GM23248 (cell line): ENCODE data around the gene EHD4. TPM values are rescaled to one million over a fixed set of nuclear protein-coding genes. Genes with fewer than 3 reads are reported as not detected.

Source experiments
- DNase-seq: peaks from one replicate; pipeline ENCODE4 v3.0.0-alpha.2; 2015
- H2AFZ ChIP-seq: fragments of 200-600 bp; sonication (generic); 2 replicates; pipeline ENCODE4 v1.6.1; 2016; ENCODE audit warnings: antibody characterized with exemption
- H3F3A ChIP-seq: fragments of 200-600 bp; sonication (generic); 2 replicates; pipeline ENCODE4 v1.6.1; 2016; ENCODE audit warnings: mild to moderate bottlenecking, antibody characterized with exemption, mixed run types; ENCODE audit not compliant: insufficient read depth
- H3K27ac ChIP-seq: fragments of 200-600 bp; sonication (generic); 2 replicates; pipeline ENCODE4 v1.5.1; 2016; ENCODE audit warnings: mild to moderate bottlenecking
- H3K27me3 ChIP-seq: fragments of 200-600 bp; sonication (generic); replicated peaks from 2 replicates; pipeline ENCODE4 v1.6.1; 2016; ENCODE audit warnings: mild to moderate bottlenecking; ENCODE audit not compliant: insufficient read depth
- H3K36me3 ChIP-seq: fragments of 200-600 bp; sonication (generic); 2 replicates; pipeline ENCODE4 v1.6.1; 2016; ENCODE audit warnings: low read depth, mild to moderate bottlenecking
- H3K4me1 ChIP-seq: fragments of 200-600 bp; sonication (generic); 2 replicates; pipeline ENCODE4 v1.6.1; 2016; ENCODE audit warnings: mild to moderate bottlenecking; ENCODE audit not compliant: insufficient read depth
- H3K4me2 ChIP-seq: fragments of 200-600 bp; sonication (generic); one replicate; pipeline ENCODE4 v1.6.1; 2016; ENCODE audit warnings: mild to moderate bottlenecking; ENCODE audit not compliant: unreplicated experiment
- H3K4me3 ChIP-seq: fragments of 200-600 bp; sonication (generic); 2 replicates; pipeline ENCODE4 v1.5.1; 2016; ENCODE audit warnings: mild to moderate bottlenecking
- H3K79me2 ChIP-seq: fragments of 200-600 bp; sonication (generic); 2 replicates; pipeline ENCODE4 v1.6.1; 2016; ENCODE audit warnings: mild to moderate bottlenecking; ENCODE audit not compliant: insufficient read depth
- H3K9ac ChIP-seq: fragments of 200-600 bp; sonication (generic); 2 replicates; pipeline ENCODE4 v1.6.1; 2016; ENCODE audit warnings: mild to moderate bottlenecking
- H3K9me2 ChIP-seq: fragments of 200-600 bp; sonication (generic); 2 replicates; pipeline ENCODE4 v1.6.1; 2016; ENCODE audit warnings: mixed run types, mild to moderate bottlenecking, moderate library complexity; ENCODE audit not compliant: insufficient read depth
- H3K9me3 ChIP-seq: fragments of 200-600 bp; sonication (generic); one replicate; pipeline ENCODE4 v1.6.1; 2017; ENCODE audit warnings: low read depth
- H4K20me1 ChIP-seq: fragments of 200-600 bp; sonication (generic); 2 replicates; pipeline ENCODE4 v1.6.0; 2016; ENCODE audit not compliant: insufficient read depth
- EZH2 ChIP-seq: fragments of 200-600 bp; sonication (generic); IDR thresholded peaks from 2 replicates; pipeline ENCODE4 v1.6.1; 2018; ENCODE audit warnings: antibody characterized with exemption, mild to moderate bottlenecking; ENCODE audit not compliant: insufficient read depth, poor library complexity, severe bottlenecking
- EZH2phosphoT487 ChIP-seq: fragments of 200-600 bp; sonication (generic); IDR thresholded peaks from 2 replicates; pipeline ENCODE4 v1.6.1; 2018; ENCODE audit warnings: antibody characterized with exemption, moderate library complexity, mild to moderate bottlenecking, low read depth; ENCODE audit not compliant: insufficient read depth
- WGBS, 2 experiments: methylation state at CpG; one replicate each; pipeline ENCODE4 v1.1.6; 2015 to 2017; ENCODE audit warnings: low lambda C conversion rate in 2 of 2, low coverage in 1 of 2; ENCODE audit errors: missing lambda C conversion rate in 2 of 2; 5-methylcytosine and 5-hydroxymethylcytosine counted together
- in situ Hi-C: fragments of 300-500 bp; cut with MboI; formaldehyde crosslinking; loops from 2 replicates; pipeline ENCODE4 v1.15.0; 2020
- polyA plus RNA-seq: library from polyadenylated mRNA; unstranded; fragments of >200 nt; fragmentation: Nextera tagmentation; extraction: Ambion mirVana; gene quantifications from 2 replicates; pipeline ENCODE4 v1.2.1, GENCODE V29; 2016
- total RNA-seq: library from RNA; depleted of rRNA; stranded (reverse); fragments of >200 nt; shearing (Covaris generic); gene quantifications from 2 replicates; pipeline ENCODE4 v1.2.3, GENCODE V29; 2014

The EHD4 gene
- total and polyA plus RNA-seq, 2 experiments from 2014 or later = 17.7 to 18.7 TPM

- DNase-seq = no peak
- H4K20me1 ChIP-seq = no peaks in the 10 kb centered on the region
- in situ Hi-C loops = no loop called here
- no peaks in the 10 kb centered on the region for H3K79me2 ChIP-seq
- H3K4me1 ChIP-seq = no peaks in the 10 kb centered on the region
- H3K9me3 ChIP-seq = no peaks in the 10 kb centered on the region
- WGBS, 2 experiments = 58 to 62% methylated on average over 14 to 17 of the region's 17 CpGs
- H3K27ac ChIP-seq = no peak overlapping the region
- no peak overlapping the region for H3K9ac ChIP-seq
- no peaks in the 10 kb centered on the region for H3K36me3 ChIP-seq
- 0 out of 2 replicates have a peak, but pooled peaks cover 3% of the 10 kb centered on the region for H3F3A ChIP-seq
- TF ChIP-seq EZH2 = no peak
- TF ChIP-seq EZH2phosphoT487 = no peak
- H3K4me3 ChIP-seq = no peak overlapping the region
- H2AFZ ChIP-seq = no peak overlapping the region
- H3K27me3 ChIP-seq = no peaks in the 10 kb centered on the region
- no peak overlapping the region for H3K4me2 ChIP-seq
- H3K9me2 ChIP-seq = no peaks in the 10 kb centered on the region
Observed at GRCh38 chr15:41852736-41853590, 119.4 kb downstream of the EHD4 start.

GRCh38 chr15:41851755-41852370 lies 120.5 kb downstream of the EHD4 start:
- Histone ChIP-seq H3K4me2 (no peak overlapping the region), H3K27ac (no peak overlapping the region), H3K79me2 (no peaks in the 10 kb centered on the region), H2AFZ (no peak overlapping the region), H3K27me3 (no peaks in the 10 kb centered on the region), H3K9me2 (no peaks in the 10 kb centered on the region), H4K20me1 (no peaks in the 10 kb centered on the region), H3K4me1 (no peaks in the 10 kb centered on the region), H3K36me3 (no peaks in the 10 kb centered on the region; the same call in 1 of the 2 replicates), H3K9me3 (no peaks in the 10 kb centered on the region), H3F3A (0 out of 2 replicates have a peak, but pooled peaks cover 3% of the 10 kb centered on the region), H3K4me3 (no peak overlapping the region), H3K9ac (no peak overlapping the region)
- DNase-seq = no peak
- 51 to 64% methylated on average over 6 to 7 of the region's 8 CpGs for WGBS, 2 experiments
- TF ChIP-seq EZH2 (no peak), EZH2phosphoT487 (no peak)
- in situ Hi-C loops = no loop called here

- no peak overlapping the region for H3K27ac ChIP-seq
- H3K27me3 ChIP-seq = no peaks in the 10 kb centered on the region
- H3K4me2 ChIP-seq = no peak overlapping the region
- H3K4me1 ChIP-seq = no peaks in the 10 kb centered on the region
- H3K36me3 ChIP-seq = no peaks in the 10 kb centered on the region; the same call in 1 of the 2 replicates
- H2AFZ ChIP-seq = no peak overlapping the region
- no peaks in the 10 kb centered on the region for H3K9me3 ChIP-seq
- H3F3A ChIP-seq = 0 out of 2 replicates have a peak, but pooled peaks cover 3% of the 10 kb centered on the region
- no peak for DNase-seq
- no peaks in the 10 kb centered on the region for H3K9me2 ChIP-seq
- in situ Hi-C loops = no loop called here
- H3K4me3 ChIP-seq = no peak overlapping the region
- H3K9ac ChIP-seq = no peak overlapping the region
- H4K20me1 ChIP-seq = no peaks in the 10 kb centered on the region
- no peak for TF ChIP-seq EZH2phosphoT487
- no peak for TF ChIP-seq EZH2
- H3K79me2 ChIP-seq = no peaks in the 10 kb centered on the region
- 64 to 68% methylated on average over 11 of the region's 11 CpGs for WGBS, 2 experiments
Observed at GRCh38 chr15:41851167-41851523, 121.2 kb downstream of the EHD4 start.

GRCh38 chr15:41850482-41851166 lies 121.7 kb downstream of the EHD4 start:
- in situ Hi-C loops = no loop called here
- Histone ChIP-seq H3K4me1 (no peaks in the 10 kb centered on the region), H3K9me2 (no peaks in the 10 kb centered on the region), H3K4me3 (no peak overlapping the region), H3F3A (0 out of 2 replicates have a peak, but pooled peaks cover 3% of the 10 kb centered on the region), H3K36me3 (no peaks in the 10 kb centered on the region; the same call in 1 of the 2 replicates), H2AFZ (no peak overlapping the region), H3K4me2 (no peak overlapping the region), H3K27ac (no peak overlapping the region), H3K27me3 (no peaks in the 10 kb centered on the region), H4K20me1 (no peaks in the 10 kb centered on the region), H3K9ac (no peak overlapping the region), H3K79me2 (no peaks in the 10 kb centered on the region), H3K9me3 (no peaks in the 10 kb centered on the region)
- no peak for TF ChIP-seq EZH2phosphoT487
- no peak for TF ChIP-seq EZH2
- 68 to 69% methylated on average over 16 of the region's 16 CpGs for WGBS, 2 experiments
- DNase-seq = no peak
